K562 (cell line): ENCODE data around the gene ARID3A. TPM values are rescaled to one million over a fixed set of nuclear protein-coding genes. Genes with fewer than 3 reads are reported as not detected.
A peak's percentile ranks its signal among the peaks of the same experiment; 100 is the strongest.

Experiments used
- ATAC-seq: fragments of 200-7000 bp; cut with Tn5 transposase; 3 replicates; pipeline ENCODE4 v1.9.1; 2020; ENCODE audit warnings: moderate library complexity
- BruUV-seq: library from RNA; stranded (reverse); fragments of 400-500 nt; replicated peaks from 2 replicates; lab custom pipeline; 2021; lab: Mats Ljungman, UMichigan
- CTCF ChIA-PET: fragments of 300-600 bp; formaldehyde crosslinking; extraction: SDS; loops from one replicate; lab custom pipeline; 2021; ENCODE audit warnings: low intra/inter-chr PET ratio; lab: Yijun Ruan, JAX
- POLR2A ChIA-PET: fragments of 300-600, 350-650 bp; sonication (Branson Sonifier 250); formaldehyde crosslinking; extraction: SDS; loops from one replicate; lab custom pipeline; 2021; ENCODE audit warnings: antibody characterized with exemption, inconsistent platforms; lab: Yijun Ruan, JAX
- DNase-seq, 4 experiments: peaks; one replicate each; pipeline versions ENCODE4 v3.0.0 to v3.0.0-alpha.2; 2011 to 2018; ENCODE audit warnings: low spot score in 3 of 4, mixed read lengths in 3 of 4; ENCODE audit errors: extremely low read depth in 1 of 4
- FAIRE-seq: peaks from 2 replicates; lab custom pipeline; 2011; peaks lifted over from hg19 to GRCh38; lab: Jason Lieb, UNC
- H2AFZ ChIP-seq: 2 replicates; pipeline ENCODE4 v1.6.0; 2011; ENCODE audit warnings: low read depth, low read length, control low read depth, inconsistent platforms
- H3K27ac ChIP-seq: fragments of 200-600 bp; 3 replicates; pipeline ENCODE4 v1.8.0; 2011; ENCODE audit warnings: low read depth, mild to moderate bottlenecking, control low read depth, inconsistent platforms, low read length, moderate library complexity, mixed read lengths; ENCODE audit errors: extremely low read depth
- H3K27me3 ChIP-seq, 2 experiments: fragments of 300-600 bp in 1 of 2; 2 replicates in 1 of 2; 3 replicates in 1 of 2; pipeline versions ENCODE4 v1.6.0 to v1.8.0; 2011; ENCODE audit warnings: inconsistent platforms in 2 of 2, low read length in 2 of 2, mild to moderate bottlenecking in 1 of 2, mixed read lengths in 1 of 2, moderate library complexity in 1 of 2; ENCODE audit not compliant: control insufficient read depth in 2 of 2, insufficient read depth in 2 of 2
- H3K36me3 ChIP-seq: fragments of 300-600 bp; 3 replicates; pipeline ENCODE4 v1.8.0; 2011; ENCODE audit warnings: mild to moderate bottlenecking, low read length, inconsistent platforms; ENCODE audit not compliant: control insufficient read depth, insufficient read depth
- H3K4me1 ChIP-seq, 2 experiments: fragments of 200-600 bp in 1 of 2; replicated peaks in 1 of 2; 2 replicates in 1 of 2; 3 replicates in 1 of 2; pipeline versions ENCODE4 v1.5.1 to v1.8.0; 2011; ENCODE audit warnings: inconsistent platforms in 2 of 2, low read length in 2 of 2, mild to moderate bottlenecking in 1 of 2, mixed read lengths in 1 of 2, moderate library complexity in 1 of 2; ENCODE audit not compliant: control insufficient read depth in 2 of 2, insufficient read depth in 2 of 2
- H3K4me2 ChIP-seq: 2 replicates; pipeline ENCODE4 v1.6.1; 2011; ENCODE audit warnings: low read length, control low read depth, inconsistent platforms, mixed read lengths; ENCODE audit not compliant: insufficient read depth
- H3K4me3 ChIP-seq: fragments of 200-600 bp; sonication (generic), shearing (Covaris generic); 2 replicates; pipeline ENCODE4 v1.5.1; 2016; ENCODE audit warnings: control low read depth, inconsistent platforms
- H3K79me2 ChIP-seq: fragments of 200-600 bp; 3 replicates; pipeline ENCODE4 v1.8.0; 2011; ENCODE audit warnings: low read length, inconsistent platforms; ENCODE audit not compliant: control insufficient read depth, insufficient read depth
- H3K9ac ChIP-seq, 2 experiments: 2 replicates each; pipeline versions ENCODE4 v1.6.0 to v1.6.1; 2011; ENCODE audit warnings: low read depth in 2 of 2, low read length in 2 of 2, control low read depth in 1 of 2, inconsistent platforms in 1 of 2, mild to moderate bottlenecking in 1 of 2, mixed read lengths in 1 of 2; ENCODE audit not compliant: insufficient read depth in 1 of 2
- H3K9me1 ChIP-seq: one replicate; pipeline ENCODE4 v1.6.0; 2011; ENCODE audit warnings: inconsistent platforms, mild to moderate bottlenecking, low read length, moderate library complexity; ENCODE audit not compliant: control insufficient read depth, insufficient read depth
- H3K9me3 ChIP-seq: replicated peaks from 2 replicates; pipeline ENCODE4 v1.5.1; 2011; ENCODE audit warnings: low read depth, low read length, inconsistent platforms; ENCODE audit not compliant: control insufficient read depth, insufficient read depth
- H4K20me1 ChIP-seq: replicated peaks from 2 replicates; pipeline ENCODE4 v1.6.1; 2011; ENCODE audit warnings: low read length, inconsistent platforms, mixed read lengths; ENCODE audit not compliant: control insufficient read depth, insufficient read depth
- CHCHD3 ChIP-seq: fragments of 250-450 bp; sonication (Bioruptor Pico); IDR thresholded peaks from 2 replicates; pipeline ENCODE4 v2.1.2; 2022; ENCODE audit warnings: mild to moderate bottlenecking
- HMG20B ChIP-seq: fragments of 250-450 bp; sonication (Bioruptor Pico); IDR thresholded peaks from 2 replicates; pipeline ENCODE4 v1.5.0; 2021; ENCODE audit warnings: mild to moderate bottlenecking
- HNRNPH1 ChIP-seq: fragments of 200-400 bp; formaldehyde crosslinking; optimal IDR thresholded peaks from 2 replicates; pipeline ENCODE3; 2017; ENCODE audit warnings: low read depth, mild to moderate bottlenecking, low read length, moderate library complexity
- KLF6 ChIP-seq: fragments of 250-450 bp; sonication (Bioruptor Pico); IDR thresholded peaks from 2 replicates; pipeline ENCODE4 v1.4.0; 2020; ENCODE audit warnings: mild to moderate bottlenecking, moderate library complexity, borderline replicate concordance
- PHB2 ChIP-seq: fragments of 450-650 bp; IDR thresholded peaks from 2 replicates; pipeline ENCODE4 v1.6.1; 2017; ENCODE audit warnings: low read depth
- POLR2G ChIP-seq: fragments of 200-400 bp; formaldehyde crosslinking; IDR thresholded peaks from 2 replicates; pipeline ENCODE4 v1.6.1; 2017; ENCODE audit warnings: low read depth, mild to moderate bottlenecking, antibody characterized with exemption, low read length, moderate library complexity
- SMARCA4 ChIP-seq: fragments of 450-650 bp; IDR thresholded peaks from 2 replicates; pipeline ENCODE4 v1.6.1; 2016
- SP2 ChIP-seq: IDR thresholded peaks from 2 replicates; pipeline ENCODE4 v1.6.1; 2011; ENCODE audit warnings: mild to moderate bottlenecking, low read depth, low read length, moderate library complexity; ENCODE audit not compliant: poor library complexity, severe bottlenecking; ENCODE audit errors: extremely low read depth
- ZBTB7A ChIP-seq: IDR thresholded peaks from 2 replicates; pipeline ENCODE4 v1.6.1; 2011; ENCODE audit warnings: low read depth, mild to moderate bottlenecking, low read length, moderate library complexity, borderline replicate concordance; ENCODE audit not compliant: control insufficient read depth
- ZFP1 ChIP-seq: fragments of 450-650 bp; formaldehyde crosslinking; IDR thresholded peaks from 2 replicates; pipeline ENCODE4 v1.4.0; 2020; ENCODE audit warnings: mild to moderate bottlenecking, mixed read lengths
- ZNF23 ChIP-seq: fragments of 250-450 bp; sonication (Bioruptor Pico); IDR thresholded peaks from 2 replicates; pipeline ENCODE4 v1.4.0; 2020; ENCODE audit warnings: mild to moderate bottlenecking
- ZNF431 ChIP-seq: sonication (generic); formaldehyde crosslinking; IDR thresholded peaks from 2 replicates; pipeline ENCODE4 v1.8.0; 2022; ENCODE audit warnings: mild to moderate bottlenecking, missing genetic modification reagents
- ZNF696 ChIP-seq: fragments of 250-450 bp; sonication (Bioruptor Pico); conservative IDR thresholded peaks from 2 replicates; pipeline ENCODE4 v1.4.0; 2020; ENCODE audit warnings: mild to moderate bottlenecking, moderate library complexity
- WGBS: fragments of 100-300 bp; shearing (Covaris generic); methylation state at CpG from one replicate; pipeline ENCODE4 v1.1.6; 2016; ENCODE audit warnings: low coverage, mixed read lengths; ENCODE audit not compliant: insufficient coverage; ENCODE audit errors: missing lambda C conversion rate; 5-methylcytosine and 5-hydroxymethylcytosine counted together
- in situ Hi-C: fragments of 300-500 bp; cut with MboI; formaldehyde crosslinking; loops from 4 replicates; pipeline ENCODE4 v1.15.0; 2018; ENCODE audit warnings: inconsistent platforms, mixed read lengths
- intact Hi-C: fragments of 100-400 bp; cut with micrococcal nuclease; formaldehyde crosslinking; loops from 2 replicates; pipeline ENCODE4 v1.14.2; 2022
- polyA plus RNA-seq, 8 experiments: library from polyadenylated mRNA; depleted of rRNA in 4 of 8; stranded (reverse) in 5 of 8; unstranded in 3 of 8; fragments of >200 nt; fragmentation: Nextera tagmentation in 2 of 8; fragmentation: Illumina TruSeq in 1 of 8; extraction: Ambion mirVana in 2 of 8; extraction: Trizol in 1 of 8; gene quantifications; 2 replicates each; pipeline versions ENCODE4 v1.2.1 to v1.2.3, GENCODE V29; 2011 to 2014; ENCODE audit warnings: inconsistent platforms in 1 of 8, missing spikeins in 1 of 8
- total RNA-seq, 7 experiments: library from RNA; depleted of rRNA in 6 of 7; stranded (reverse); fragments of >200 nt in 6 of 7; fragmentation: Illumina TruSeq in 2 of 7; extraction: Trizol in 2 of 7; gene quantifications; 2 replicates each; pipeline versions ENCODE4 v1.2.1 to v1.2.3, GENCODE V29; 2011 to 2021; ENCODE audit warnings: low replicate concordance in 1 of 7
- TF ChIP-seq, protein P1 (sequence below): fragments of 450-650 bp; IDR thresholded peaks from 2 replicates; pipeline ENCODE4 v1.6.1; 2016; ENCODE audit warnings: mild to moderate bottlenecking
- TF ChIP-seq, protein P2 (sequence below): sonication (generic); formaldehyde crosslinking; IDR thresholded peaks from 2 replicates; pipeline ENCODE4 v1.8.1; 2023; ENCODE audit warnings: mild to moderate bottlenecking, missing genetic modification reagents
- TF ChIP-seq, protein P3 (sequence below): fragments of 250-450 bp; sonication (Bioruptor Pico); IDR thresholded peaks from 2 replicates; pipeline ENCODE4 v1.9.0; 2021; ENCODE audit warnings: mild to moderate bottlenecking

ARID3A gene
- total and polyA plus RNA-seq, 9 of the 15 experiments (the other 6 are each of a cell fraction or from before 2014, with no cell fraction given), result 1.4 to 118 (median 31.2) TPM

DNA sequence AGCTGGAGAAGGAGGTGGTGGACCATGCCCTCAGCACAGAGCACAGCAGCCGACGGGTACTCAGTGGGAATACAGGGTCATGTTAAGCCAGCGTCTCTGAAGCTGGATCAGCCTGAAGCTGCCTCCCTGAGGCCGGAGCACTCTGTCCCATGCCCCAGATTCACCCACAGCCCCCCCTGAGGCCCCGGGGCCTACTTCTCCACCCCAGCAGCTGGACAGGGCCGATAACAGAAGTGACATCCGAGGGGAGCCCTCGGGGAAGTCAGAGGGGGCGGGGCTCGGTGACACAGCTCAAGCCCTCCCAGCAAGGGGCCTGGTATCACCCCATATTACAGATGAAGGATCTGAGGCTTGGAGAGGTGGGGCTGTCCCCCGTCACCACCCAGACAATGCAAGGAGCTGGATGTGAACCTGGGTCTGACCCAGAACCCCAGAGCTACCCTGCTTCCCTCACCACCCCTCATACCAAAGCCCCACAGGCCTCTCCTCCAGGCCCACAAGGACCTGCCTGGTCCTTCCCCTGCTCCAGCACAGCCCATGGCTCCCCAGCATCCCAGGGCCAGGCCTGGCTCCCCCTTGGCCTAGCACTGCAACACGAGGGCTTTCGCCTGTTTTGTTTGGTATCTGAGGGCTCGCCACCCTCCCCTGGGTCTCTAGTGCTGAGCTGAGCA, 18.5 kb upstream of the ARID3A start (continued):
- TF ChIP-seq, protein P1, sequence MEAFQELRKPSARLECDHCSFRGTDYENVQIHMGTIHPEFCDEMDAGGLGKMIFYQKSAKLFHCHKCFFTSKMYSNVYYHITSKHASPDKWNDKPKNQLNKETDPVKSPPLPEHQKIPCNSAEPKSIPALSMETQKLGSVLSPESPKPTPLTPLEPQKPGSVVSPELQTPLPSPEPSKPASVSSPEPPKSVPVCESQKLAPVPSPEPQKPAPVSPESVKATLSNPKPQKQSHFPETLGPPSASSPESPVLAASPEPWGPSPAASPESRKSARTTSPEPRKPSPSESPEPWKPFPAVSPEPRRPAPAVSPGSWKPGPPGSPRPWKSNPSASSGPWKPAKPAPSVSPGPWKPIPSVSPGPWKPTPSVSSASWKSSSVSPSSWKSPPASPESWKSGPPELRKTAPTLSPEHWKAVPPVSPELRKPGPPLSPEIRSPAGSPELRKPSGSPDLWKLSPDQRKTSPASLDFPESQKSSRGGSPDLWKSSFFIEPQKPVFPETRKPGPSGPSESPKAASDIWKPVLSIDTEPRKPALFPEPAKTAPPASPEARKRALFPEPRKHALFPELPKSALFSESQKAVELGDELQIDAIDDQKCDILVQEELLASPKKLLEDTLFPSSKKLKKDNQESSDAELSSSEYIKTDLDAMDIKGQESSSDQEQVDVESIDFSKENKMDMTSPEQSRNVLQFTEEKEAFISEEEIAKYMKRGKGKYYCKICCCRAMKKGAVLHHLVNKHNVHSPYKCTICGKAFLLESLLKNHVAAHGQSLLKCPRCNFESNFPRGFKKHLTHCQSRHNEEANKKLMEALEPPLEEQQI, result no peak
- TF ChIP-seq KLF6 (CRISPR knock-in tag), result peak; percentile 39; the same call in 1 of the 2 replicates
- no peak for TF ChIP-seq ZNF696 (CRISPR knock-in tag)
- TF ChIP-seq CHCHD3 (CRISPR knock-in tag), result no peak

DNA sequence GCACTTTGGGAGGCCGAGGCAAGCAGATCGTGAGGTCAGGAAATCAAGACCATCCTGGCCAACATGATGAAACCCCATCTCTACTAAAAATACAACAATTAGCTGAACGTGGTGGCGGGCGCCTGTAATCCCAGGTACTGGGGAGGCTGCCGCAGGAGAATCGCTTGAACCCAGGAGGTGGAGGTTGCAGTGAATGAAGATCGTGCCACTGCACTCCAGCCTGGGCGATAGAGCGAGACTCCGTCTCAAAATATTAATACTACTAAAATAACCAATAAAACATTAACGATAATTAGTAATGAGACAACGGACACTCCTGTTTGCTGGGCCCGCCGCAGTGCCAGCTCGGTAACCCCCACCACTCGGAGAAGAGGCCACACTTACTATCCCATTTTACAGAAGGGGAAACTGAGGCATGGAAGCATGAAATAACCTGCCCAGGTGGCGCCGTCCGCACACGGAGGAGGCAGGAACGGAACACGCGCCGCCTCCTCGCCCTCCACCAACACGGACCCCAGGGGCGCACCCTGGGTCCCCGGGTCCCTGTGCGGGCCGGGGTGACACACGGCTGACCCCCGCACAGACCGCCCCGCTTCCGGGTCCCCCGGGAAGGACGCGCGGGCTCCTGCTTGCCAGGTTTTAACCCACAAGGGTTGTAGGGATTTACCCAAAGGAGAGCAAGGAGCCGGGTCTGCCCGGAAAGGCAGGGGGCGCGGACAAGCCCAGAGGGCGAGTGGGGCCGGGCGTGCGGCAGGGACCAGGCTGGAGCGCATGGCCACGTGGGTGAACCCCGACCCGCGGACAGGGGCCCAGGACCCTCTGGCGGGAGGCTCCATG, 14.4 kb upstream of the ARID3A start:
- Histone ChIP-seq H3K36me3 (peaks cover 20% of the 10 kb centered on the region; the same call in 2 of the 3 replicates), H4K20me1 (0 out of 2 replicates have a peak, but pooled peaks cover 4% of the 10 kb centered on the region), H3K27ac (peak overlapping the region; percentile 75), H3K79me2 (peaks cover 71% of the 10 kb centered on the region), H3K4me2 (peak overlapping the region; percentile 85), H3K4me1 (peaks cover 25 to 73% of the 10 kb centered on the region in 2 experiments), H3K4me3 (peak overlapping the region; percentile 96), H3K27me3 (no peaks in the 10 kb centered on the region), H3K9me1 (no peaks in the 10 kb centered on the region), H2AFZ (no peak overlapping the region), H3K9me3 (no peaks in the 10 kb centered on the region), H3K9ac (peak overlapping the region; percentile 76 to 97)
- FAIRE-seq (no peak), DNase-seq (peak in 1 of 4 experiments; percentile 49), ATAC-seq (no peak)
- no TSS peak for BruUV-seq
- POLR2A ChIA-PET, result interaction anchor here (0.6 kb wide), 1 partner anchor 216 kb away, joined by 3 read pairs; the partner anchor contains the start of gene PRSS57
- in situ Hi-C loops (no loop called here), intact Hi-C loops (no loop called here)
- 26% methylated on average over 40 of the region's 54 CpGs for WGBS
- CTCF ChIA-PET, result no interaction called here
- no peak for TF ChIP-seq HNRNPH1
- TF ChIP-seq, protein P2, sequence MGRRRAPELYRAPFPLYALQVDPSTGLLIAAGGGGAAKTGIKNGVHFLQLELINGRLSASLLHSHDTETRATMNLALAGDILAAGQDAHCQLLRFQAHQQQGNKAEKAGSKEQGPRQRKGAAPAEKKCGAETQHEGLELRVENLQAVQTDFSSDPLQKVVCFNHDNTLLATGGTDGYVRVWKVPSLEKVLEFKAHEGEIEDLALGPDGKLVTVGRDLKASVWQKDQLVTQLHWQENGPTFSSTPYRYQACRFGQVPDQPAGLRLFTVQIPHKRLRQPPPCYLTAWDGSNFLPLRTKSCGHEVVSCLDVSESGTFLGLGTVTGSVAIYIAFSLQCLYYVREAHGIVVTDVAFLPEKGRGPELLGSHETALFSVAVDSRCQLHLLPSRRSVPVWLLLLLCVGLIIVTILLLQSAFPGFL, result no peak
- TF ChIP-seq SP2, result no peak
- no peak for TF ChIP-seq SMARCA4
- TF ChIP-seq PHB2, result no peak
- peak; percentile 83 for TF ChIP-seq POLR2G
- TF ChIP-seq, protein P3, sequence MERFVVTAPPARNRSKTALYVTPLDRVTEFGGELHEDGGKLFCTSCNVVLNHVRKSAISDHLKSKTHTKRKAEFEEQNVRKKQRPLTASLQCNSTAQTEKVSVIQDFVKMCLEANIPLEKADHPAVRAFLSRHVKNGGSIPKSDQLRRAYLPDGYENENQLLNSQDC (CRISPR knock-in tag), result no peak
- TF ChIP-seq ZNF23 (CRISPR knock-in tag), result no peak
- 0 out of 2 replicates have a peak, but pooled peaks have one; percentile 28 for TF ChIP-seq ZNF431 (CRISPR knock-in tag)
- TF ChIP-seq ZFP1 (CRISPR knock-in tag), result no peak
- no peak for TF ChIP-seq HMG20B (CRISPR knock-in tag)
- peak; percentile 72; the same call in 1 of the 2 replicates for TF ChIP-seq ZBTB7A
